Camera-type eye (tissue), 1 donor: Measurements from ENCODE around the gene SLC25A15. TPM values are rescaled to one million over a fixed set of nuclear protein-coding genes. Genes with fewer than 3 reads are reported as not detected.

Experiments
- total RNA-seq: library from RNA; depleted of rRNA; stranded (reverse); fragments of >200 nt; gene quantifications from one replicate; pipeline ENCODE4 v1.2.3, GENCODE V29; 2014

Gene SLC25A15
- 17.0 TPM for total RNA-seq

GRCh38 chr13:40789275-40790153, at the start of gene SLC25A15:
Gene SLC25A15 (plus strand): TSS chr13:40789611. CDS start chr13:40793227, 3,616 bp downstream.

GRCh38 chr13:40770934-40771618, 18.3 kb upstream of the SLC25A15 start, which contains the start of gene MRPS31:
Gene MRPS31 (minus strand): TSS chr13:40771190. CDS start chr13:40771136, 54 bp downstream.

Other genes starting within 250 kb of the SLC25A15 start
- 28.0 TPM for gene FOXO1, start 123.0 kb upstream of the SLC25A15 start, total RNA-seq
- gene MRPS31, start 18.4 kb upstream of the SLC25A15 start, total RNA-seq: 38.7 TPM
- 58.3 TPM for gene ELF1, start 229.7 kb downstream of the SLC25A15 start, total RNA-seq